HUES48 (cell line): Measurements from ENCODE around the gene ANTXR1.

ENCODE experiments used
- H3K27ac ChIP-seq: one replicate; pipeline ENCODE4 v1.7.0; 2013; ENCODE audit warnings: low read depth, low read length, inconsistent platforms
- H3K27me3 ChIP-seq: 2 replicates; pipeline ENCODE4 v1.6.1; 2013; ENCODE audit warnings: mild to moderate bottlenecking, low read length; ENCODE audit not compliant: control insufficient read depth, insufficient read depth
- H3K36me3 ChIP-seq: 2 replicates; pipeline ENCODE4 v1.6.1; 2013; ENCODE audit warnings: low read length; ENCODE audit not compliant: control insufficient read depth, insufficient read depth
- H3K4me1 ChIP-seq: 2 replicates; pipeline ENCODE4 v1.6.1; 2013; ENCODE audit warnings: mild to moderate bottlenecking, low read length; ENCODE audit not compliant: control insufficient read depth, insufficient read depth
- H3K4me3 ChIP-seq: 2 replicates; pipeline ENCODE4 v1.5.1; 2013; ENCODE audit warnings: mild to moderate bottlenecking, low read depth, low read length
- H3K9ac ChIP-seq: 2 replicates; pipeline ENCODE4 v1.6.1; 2013; ENCODE audit warnings: mild to moderate bottlenecking, low read depth, low read length, moderate library complexity
- H3K9me3 ChIP-seq: 2 replicates; pipeline ENCODE4 v1.6.1; 2013; ENCODE audit warnings: low read length; ENCODE audit not compliant: control insufficient read depth, insufficient read depth

The ANTXR1 gene

GRCh38 chr2:69055688-69056470 is 42.9 kb downstream of the ANTXR1 start:
- Histone ChIP-seq H3K9ac (no peak overlapping the region), H3K27me3 (no peaks in the 10 kb centered on the region), H3K4me1 (no peaks in the 10 kb centered on the region; the same call in 1 of the 2 replicates), H3K36me3 (no peaks in the 10 kb centered on the region), H3K4me3 (no peak overlapping the region), H3K27ac (no peak overlapping the region), H3K9me3 (no peaks in the 10 kb centered on the region)

DNA sequence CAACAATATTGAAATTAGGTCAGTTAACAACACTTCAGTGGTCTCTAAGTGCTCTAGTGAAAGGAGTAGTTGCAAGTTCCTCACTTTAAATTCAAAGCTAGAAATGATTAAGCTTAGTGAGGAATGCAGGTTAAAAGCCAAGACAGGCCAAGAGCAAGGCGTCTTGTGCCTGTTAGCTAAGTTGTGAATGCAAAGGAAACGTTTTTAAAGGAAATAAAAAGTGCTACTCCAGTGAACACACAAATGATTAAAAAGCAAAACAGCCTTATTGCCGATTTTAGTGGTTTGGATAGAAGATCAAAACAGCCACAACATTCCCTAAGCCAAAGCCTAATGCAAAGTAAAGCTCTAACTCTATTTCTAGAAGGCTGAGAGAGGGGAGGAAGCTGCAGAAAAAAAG is 44.7 kb downstream of the ANTXR1 start:
- no peak overlapping the region for H3K4me3 ChIP-seq
- H3K9me3 ChIP-seq = no peaks in the 10 kb centered on the region
- no peaks in the 10 kb centered on the region; the same call in 1 of the 2 replicates for H3K4me1 ChIP-seq
- H3K9ac ChIP-seq = no peak overlapping the region
- no peaks in the 10 kb centered on the region for H3K27me3 ChIP-seq
- no peaks in the 10 kb centered on the region for H3K36me3 ChIP-seq
- H3K27ac ChIP-seq = no peak overlapping the region

- Histone ChIP-seq H3K27me3 (no peaks in the 10 kb centered on the region), H3K4me1 (no peaks in the 10 kb centered on the region; the same call in 1 of the 2 replicates), H3K9ac (no peak overlapping the region), H3K4me3 (no peak overlapping the region), H3K9me3 (no peaks in the 10 kb centered on the region), H3K27ac (no peak overlapping the region), H3K36me3 (no peaks in the 10 kb centered on the region)
These were observed 46.8 kb downstream of the ANTXR1 start for GRCh38 chr2:69059731-69060290.

GRCh38 chr2:69060938-69061501 is 48.0 kb downstream of the ANTXR1 start:
- Histone ChIP-seq H3K4me1 (no peaks in the 10 kb centered on the region; the same call in 1 of the 2 replicates), H3K9me3 (no peaks in the 10 kb centered on the region), H3K9ac (no peak overlapping the region), H3K27me3 (no peaks in the 10 kb centered on the region), H3K27ac (no peak overlapping the region), H3K36me3 (no peaks in the 10 kb centered on the region), H3K4me3 (no peak overlapping the region)

DNA sequence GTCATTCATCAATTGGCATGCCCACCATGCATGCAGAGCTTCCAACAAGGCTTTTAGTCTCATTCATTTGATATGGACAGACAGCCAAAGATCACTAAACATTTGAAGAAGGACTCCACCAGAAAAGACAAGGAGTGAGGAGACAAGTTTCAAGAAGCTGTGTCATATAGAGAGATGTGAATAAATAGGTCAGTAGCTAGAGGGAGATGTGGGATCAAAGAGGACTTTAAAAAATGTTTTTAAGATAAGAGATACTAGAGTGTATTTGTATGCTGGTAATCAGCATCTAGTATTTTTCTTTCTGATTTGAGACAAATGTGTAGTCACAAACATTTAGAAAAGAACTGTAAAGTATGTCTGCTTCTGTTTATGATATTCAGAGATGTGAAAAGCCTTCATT is 48.5 kb downstream of the ANTXR1 start:
- Histone ChIP-seq H3K9ac (no peak overlapping the region), H3K36me3 (no peaks in the 10 kb centered on the region), H3K27ac (no peak overlapping the region), H3K4me1 (no peaks in the 10 kb centered on the region; the same call in 1 of the 2 replicates), H3K9me3 (no peaks in the 10 kb centered on the region), H3K4me3 (no peak overlapping the region), H3K27me3 (no peaks in the 10 kb centered on the region)

DNA sequence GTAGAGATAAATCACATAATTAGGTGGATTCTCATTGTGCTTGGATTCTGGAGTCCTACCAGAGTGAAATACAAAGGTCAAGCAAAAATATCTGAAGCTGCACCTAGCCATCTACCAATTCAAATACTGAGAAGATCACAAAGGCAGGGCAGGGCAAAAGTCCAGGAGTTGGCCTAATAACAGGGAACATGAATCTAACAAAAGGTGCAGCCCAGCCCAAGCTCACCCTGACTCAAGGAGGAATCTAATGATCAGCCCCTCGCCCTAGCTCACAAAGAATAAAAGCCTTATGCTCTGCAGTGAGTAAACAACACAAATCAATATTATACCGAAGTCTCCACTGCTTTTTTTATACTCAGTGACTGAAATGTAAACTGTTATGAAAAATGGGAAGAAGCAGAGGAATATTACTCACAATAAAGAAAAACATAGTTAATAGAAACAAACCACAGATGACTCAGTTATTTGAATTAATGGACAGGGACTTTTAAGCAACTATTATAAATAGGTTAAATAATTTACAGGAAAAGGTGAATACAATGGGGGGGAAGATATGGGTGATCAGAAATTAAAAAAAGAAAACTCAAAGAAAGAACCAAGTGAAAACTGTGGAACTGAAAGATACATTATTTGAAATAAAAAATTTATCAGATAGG is 49.5 kb downstream of the ANTXR1 start:
- H3K36me3 ChIP-seq = no peaks in the 10 kb centered on the region
- no peak overlapping the region for H3K4me3 ChIP-seq
- H3K9me3 ChIP-seq = no peaks in the 10 kb centered on the region
- H3K9ac ChIP-seq = no peak overlapping the region
- no peaks in the 10 kb centered on the region; the same call in 1 of the 2 replicates for H3K4me1 ChIP-seq
- H3K27ac ChIP-seq = no peak overlapping the region
- H3K27me3 ChIP-seq = no peaks in the 10 kb centered on the region

- H3K9ac ChIP-seq = no peak overlapping the region
- no peaks in the 10 kb centered on the region for H3K9me3 ChIP-seq
- peaks cover 2% of the 10 kb centered on the region; the same call in 1 of the 2 replicates for H3K36me3 ChIP-seq
- no peak overlapping the region for H3K4me3 ChIP-seq
- no peak overlapping the region for H3K27ac ChIP-seq
- no peaks in the 10 kb centered on the region for H3K27me3 ChIP-seq
- no peaks in the 10 kb centered on the region for H3K4me1 ChIP-seq
These were observed 52.9 kb downstream of the ANTXR1 start for GRCh38 chr2:69065735-69066336.

GRCh38 chr2:69067026-69067630 is 54.1 kb downstream of the ANTXR1 start:
- H3K9ac ChIP-seq = no peak overlapping the region
- H3K27me3 ChIP-seq = no peaks in the 10 kb centered on the region
- peaks cover 10% of the 10 kb centered on the region for H3K36me3 ChIP-seq
- H3K4me1 ChIP-seq = no peaks in the 10 kb centered on the region
- no peaks in the 10 kb centered on the region for H3K9me3 ChIP-seq
- no peak overlapping the region for H3K27ac ChIP-seq
- no peak overlapping the region for H3K4me3 ChIP-seq

- no peaks in the 10 kb centered on the region for H3K4me1 ChIP-seq
- H3K27me3 ChIP-seq = no peaks in the 10 kb centered on the region
- peaks cover 10% of the 10 kb centered on the region for H3K36me3 ChIP-seq
- no peaks in the 10 kb centered on the region for H3K9me3 ChIP-seq
- H3K27ac ChIP-seq = no peak overlapping the region
- H3K9ac ChIP-seq = no peak overlapping the region
- no peak overlapping the region for H3K4me3 ChIP-seq
These were observed 54.9 kb downstream of the ANTXR1 start for GRCh38 chr2:69067866-69068265.

GRCh38 chr2:69070969-69071368 is 58.0 kb downstream of the ANTXR1 start:
- Histone ChIP-seq H3K36me3 (peaks cover 15% of the 10 kb centered on the region), H3K27me3 (no peaks in the 10 kb centered on the region), H3K27ac (no peak overlapping the region), H3K9ac (no peak overlapping the region), H3K4me1 (no peaks in the 10 kb centered on the region), H3K9me3 (no peaks in the 10 kb centered on the region), H3K4me3 (no peak overlapping the region)
